ENCODE results near the gene SLC22A4.

SLC22A4 gene

GRCh38 chr5:132303589-132303988, 9.4 kb downstream of the SLC22A4 start:
- no peak overlapping the region for H3K27ac ChIP-seq (ENCODE audit: low read length)
- H3K9me3 ChIP-seq (ENCODE audit: control insufficient read depth, insufficient read depth, low read length) = no peaks in the 10 kb centered on the region
- no CpG with 5 or more reads among the region's 6 CpGs for WGBS (ENCODE audit: insufficient coverage, insufficient read length)
- no peaks in the 10 kb centered on the region for H3K36me3 ChIP-seq (ENCODE audit: control insufficient read depth, insufficient read depth, low read length)
- 0 out of 2 replicates have a peak, but pooled peaks cover 1% of the 10 kb centered on the region for H3K4me1 ChIP-seq (ENCODE audit: control insufficient read depth, insufficient read depth, low read length)
- no peaks in the 10 kb centered on the region for H3K27me3 ChIP-seq (ENCODE audit: control insufficient read depth, insufficient read depth, low read length)
- DNase-seq (ENCODE audit: low read depth, low spot score) = no peak
- no peak overlapping the region for H3K4me3 ChIP-seq (ENCODE audit: low read length)

- Histone ChIP-seq H3K4me3 (ENCODE audit: low read length) (no peak overlapping the region), H3K4me1 (ENCODE audit: control insufficient read depth, insufficient read depth, low read length) (0 out of 2 replicates have a peak, but pooled peaks cover 1% of the 10 kb centered on the region), H3K9me3 (ENCODE audit: control insufficient read depth, insufficient read depth, low read length) (no peaks in the 10 kb centered on the region), H3K27ac (ENCODE audit: low read length) (no peak overlapping the region), H3K36me3 (ENCODE audit: control insufficient read depth, insufficient read depth, low read length) (no peaks in the 10 kb centered on the region), H3K27me3 (ENCODE audit: control insufficient read depth, insufficient read depth, low read length) (no peaks in the 10 kb centered on the region)
- WGBS (ENCODE audit: insufficient coverage, insufficient read length) = no CpG with 5 or more reads among the region's 2 CpGs
- no peak for DNase-seq (ENCODE audit: low read depth, low spot score)
These were observed 11.2 kb downstream of the SLC22A4 start for GRCh38 chr5:132305420-132305819.

GRCh38 chr5:132308701-132309100, 14.5 kb downstream of the SLC22A4 start:
- H3K36me3 ChIP-seq (ENCODE audit: control insufficient read depth, insufficient read depth, low read length) = no peaks in the 10 kb centered on the region
- no peak overlapping the region for H3K27ac ChIP-seq (ENCODE audit: low read length)
- no peaks in the 10 kb centered on the region for H3K4me1 ChIP-seq (ENCODE audit: control insufficient read depth, insufficient read depth, low read length)
- H3K27me3 ChIP-seq (ENCODE audit: control insufficient read depth, insufficient read depth, low read length) = no peaks in the 10 kb centered on the region
- H3K9me3 ChIP-seq (ENCODE audit: control insufficient read depth, insufficient read depth, low read length) = no peaks in the 10 kb centered on the region
- no peak for DNase-seq (ENCODE audit: low read depth, low spot score)
- WGBS (ENCODE audit: insufficient coverage, insufficient read length) = no CpG with 5 or more reads among the region's 4 CpGs
- H3K4me3 ChIP-seq (ENCODE audit: low read length) = no peak overlapping the region

- H3K4me1 ChIP-seq (ENCODE audit: control insufficient read depth, insufficient read depth, low read length) = no peaks in the 10 kb centered on the region
- H3K9me3 ChIP-seq (ENCODE audit: control insufficient read depth, insufficient read depth, low read length) = no peaks in the 10 kb centered on the region
- H3K27me3 ChIP-seq (ENCODE audit: control insufficient read depth, insufficient read depth, low read length) = no peaks in the 10 kb centered on the region
- no peak overlapping the region for H3K27ac ChIP-seq (ENCODE audit: low read length)
- DNase-seq (ENCODE audit: low read depth, low spot score) = no peak
- H3K36me3 ChIP-seq (ENCODE audit: control insufficient read depth, insufficient read depth, low read length) = no peaks in the 10 kb centered on the region
- no peak overlapping the region for H3K4me3 ChIP-seq (ENCODE audit: low read length)
These were observed 15.5 kb downstream of the SLC22A4 start for GRCh38 chr5:132309679-132310078.

GRCh38 chr5:132310141-132310834, 16.1 kb downstream of the SLC22A4 start:
- no peak for DNase-seq (ENCODE audit: low read depth, low spot score)
- WGBS (ENCODE audit: insufficient coverage, insufficient read length) = no CpG with 5 or more reads among the region's 11 CpGs
- Histone ChIP-seq H3K4me1 (ENCODE audit: control insufficient read depth, insufficient read depth, low read length) (no peaks in the 10 kb centered on the region), H3K27ac (ENCODE audit: low read length) (no peak overlapping the region), H3K36me3 (ENCODE audit: control insufficient read depth, insufficient read depth, low read length) (no peaks in the 10 kb centered on the region), H3K4me3 (ENCODE audit: low read length) (no peak overlapping the region), H3K27me3 (ENCODE audit: control insufficient read depth, insufficient read depth, low read length) (no peaks in the 10 kb centered on the region), H3K9me3 (ENCODE audit: control insufficient read depth, insufficient read depth, low read length) (no peaks in the 10 kb centered on the region)

GRCh38 chr5:132313366-132313765, 19.2 kb downstream of the SLC22A4 start:
- no peaks in the 10 kb centered on the region for H3K36me3 ChIP-seq (ENCODE audit: control insufficient read depth, insufficient read depth, low read length)
- H3K27ac ChIP-seq (ENCODE audit: low read length) = no peak overlapping the region
- WGBS (ENCODE audit: insufficient coverage, insufficient read length) = no CpG with 5 or more reads among the region's 4 CpGs
- no peaks in the 10 kb centered on the region for H3K9me3 ChIP-seq (ENCODE audit: control insufficient read depth, insufficient read depth, low read length)
- 0 out of 2 replicates have a peak, but pooled peaks cover 1% of the 10 kb centered on the region for H3K4me1 ChIP-seq (ENCODE audit: control insufficient read depth, insufficient read depth, low read length)
- no peaks in the 10 kb centered on the region for H3K27me3 ChIP-seq (ENCODE audit: control insufficient read depth, insufficient read depth, low read length)
- no peak for DNase-seq (ENCODE audit: low read depth, low spot score)
- no peak overlapping the region for H3K4me3 ChIP-seq (ENCODE audit: low read length)

- Histone ChIP-seq H3K27me3 (ENCODE audit: control insufficient read depth, insufficient read depth, low read length) (no peaks in the 10 kb centered on the region), H3K9me3 (ENCODE audit: control insufficient read depth, insufficient read depth, low read length) (no peaks in the 10 kb centered on the region), H3K27ac (ENCODE audit: low read length) (no peak overlapping the region), H3K4me3 (ENCODE audit: low read length) (no peak overlapping the region), H3K4me1 (ENCODE audit: control insufficient read depth, insufficient read depth, low read length) (0 out of 2 replicates have a peak, but pooled peaks cover 1% of the 10 kb centered on the region), H3K36me3 (ENCODE audit: control insufficient read depth, insufficient read depth, low read length) (no peaks in the 10 kb centered on the region)
- WGBS (ENCODE audit: insufficient coverage, insufficient read length) = no CpG with 5 or more reads among the region's 2 CpGs
- DNase-seq (ENCODE audit: low read depth, low spot score) = no peak
These were observed 19.8 kb downstream of the SLC22A4 start for GRCh38 chr5:132313961-132314432.

- no peak for DNase-seq (ENCODE audit: low read depth, low spot score)
- no CpG with 5 or more reads among the region's 5 CpGs for WGBS (ENCODE audit: insufficient coverage, insufficient read length)
- Histone ChIP-seq H3K4me3 (ENCODE audit: low read length) (no peak overlapping the region), H3K27me3 (ENCODE audit: control insufficient read depth, insufficient read depth, low read length) (no peaks in the 10 kb centered on the region), H3K9me3 (ENCODE audit: control insufficient read depth, insufficient read depth, low read length) (no peaks in the 10 kb centered on the region), H3K27ac (ENCODE audit: low read length) (no peak overlapping the region), H3K36me3 (ENCODE audit: control insufficient read depth, insufficient read depth, low read length) (no peaks in the 10 kb centered on the region), H3K4me1 (ENCODE audit: control insufficient read depth, insufficient read depth, low read length) (0 out of 2 replicates have a peak, but pooled peaks cover 1% of the 10 kb centered on the region)
These were observed 21.4 kb downstream of the SLC22A4 start for GRCh38 chr5:132315529-132316067.

- H3K27me3 ChIP-seq (ENCODE audit: control insufficient read depth, insufficient read depth, low read length) = no peaks in the 10 kb centered on the region
- H3K4me3 ChIP-seq (ENCODE audit: low read length) = no peak overlapping the region
- no peak for DNase-seq (ENCODE audit: low read depth, low spot score)
- no peak overlapping the region for H3K27ac ChIP-seq (ENCODE audit: low read length)
- H3K4me1 ChIP-seq (ENCODE audit: control insufficient read depth, insufficient read depth, low read length) = peaks cover 6% of the 10 kb centered on the region; the same call in 1 of the 2 replicates
- WGBS (ENCODE audit: insufficient coverage, insufficient read length) = no CpG with 5 or more reads among the region's 1 CpG
- H3K9me3 ChIP-seq (ENCODE audit: control insufficient read depth, insufficient read depth, low read length) = no peaks in the 10 kb centered on the region
- no peaks in the 10 kb centered on the region for H3K36me3 ChIP-seq (ENCODE audit: control insufficient read depth, insufficient read depth, low read length)
These were observed 25.8 kb downstream of the SLC22A4 start for GRCh38 chr5:132319975-132320374.

GRCh38 chr5:132321109-132321721, 27.0 kb downstream of the SLC22A4 start:
- H3K4me3 ChIP-seq (ENCODE audit: low read length) = no peak overlapping the region
- no peak for DNase-seq (ENCODE audit: low read depth, low spot score)
- H3K27ac ChIP-seq (ENCODE audit: low read length) = no peak overlapping the region
- H3K4me1 ChIP-seq (ENCODE audit: control insufficient read depth, insufficient read depth, low read length) = peaks cover 5% of the 10 kb centered on the region; the same call in 1 of the 2 replicates
- no CpG with 5 or more reads among the region's 3 CpGs for WGBS (ENCODE audit: insufficient coverage, insufficient read length)
- H3K9me3 ChIP-seq (ENCODE audit: control insufficient read depth, insufficient read depth, low read length) = no peaks in the 10 kb centered on the region
- H3K27me3 ChIP-seq (ENCODE audit: control insufficient read depth, insufficient read depth, low read length) = no peaks in the 10 kb centered on the region
- H3K36me3 ChIP-seq (ENCODE audit: control insufficient read depth, insufficient read depth, low read length) = no peaks in the 10 kb centered on the region

Data from iPS DF 6.9 (cell line).